Measurements from ENCODE around the gene PCDH9. TPM values are rescaled to one million over a fixed set of nuclear protein-coding genes. Genes with fewer than 3 reads are reported as not detected.

Gene PCDH9
- total RNA-seq, 1 experiment from 2014 or later = 2.2 TPM

DNA sequence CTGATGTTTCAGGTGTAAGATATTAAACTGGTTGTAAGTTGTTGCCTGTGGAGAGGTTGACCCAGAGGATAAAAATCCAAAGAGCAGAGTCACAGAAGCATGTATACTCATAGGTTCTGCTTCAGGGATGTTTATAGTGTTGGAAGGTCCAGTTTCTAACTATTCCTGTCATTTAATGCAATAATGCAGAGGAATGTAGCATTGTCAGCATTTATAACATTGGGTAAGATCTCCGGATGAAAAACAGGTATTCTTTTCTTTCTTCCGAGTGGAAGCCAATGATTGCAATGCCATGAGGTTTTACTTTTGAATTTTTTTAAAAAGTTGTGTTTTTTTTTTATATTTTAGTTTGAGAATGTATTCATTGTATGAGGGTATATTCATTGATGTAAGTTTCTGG, 771.0 kb downstream of the PCDH9 start:
- H3K4me3 ChIP-seq = no peak overlapping the region
- no peak overlapping the region for H3K27ac ChIP-seq
- DNase-seq (ENCODE audit: low read depth in 1 of 2, low spot score in 2 of 2) = no peak
- no peaks in the 10 kb centered on the region for H3K4me1 ChIP-seq (replicated peaks)
- H3K36me3 ChIP-seq = no peaks in the 10 kb centered on the region
- H3K9me3 ChIP-seq (replicated peaks) = no peaks in the 10 kb centered on the region
- no peaks in the 10 kb centered on the region for H3K27me3 ChIP-seq (replicated peaks)

DNA sequence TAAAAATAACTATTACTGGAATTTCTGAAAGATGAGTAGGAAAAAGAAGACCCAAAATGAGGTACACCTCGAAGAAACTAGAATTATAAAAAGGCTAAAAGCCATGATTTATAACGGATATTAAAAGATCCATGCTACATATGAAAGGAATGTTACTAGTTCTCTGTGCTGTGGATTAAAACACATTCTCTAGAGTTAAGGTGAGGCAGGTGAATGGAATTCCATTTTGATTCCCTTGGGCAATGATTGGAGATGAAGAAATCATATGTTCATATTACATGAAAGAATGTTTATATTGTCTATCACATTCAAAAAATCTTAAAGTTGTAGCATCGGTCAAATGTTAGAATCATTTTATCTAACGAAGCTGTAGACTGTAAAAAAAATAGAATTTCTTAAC, 783.7 kb downstream of the PCDH9 start:
- H3K9me3 ChIP-seq (replicated peaks) = no peaks in the 10 kb centered on the region
- no peak for DNase-seq (ENCODE audit: low read depth in 1 of 2, low spot score in 2 of 2)
- H3K27ac ChIP-seq = no peak overlapping the region
- no peaks in the 10 kb centered on the region for H3K4me1 ChIP-seq (replicated peaks)
- H3K4me3 ChIP-seq = no peak overlapping the region
- H3K36me3 ChIP-seq = no peaks in the 10 kb centered on the region
- H3K27me3 ChIP-seq (replicated peaks) = no peaks in the 10 kb centered on the region

DNA sequence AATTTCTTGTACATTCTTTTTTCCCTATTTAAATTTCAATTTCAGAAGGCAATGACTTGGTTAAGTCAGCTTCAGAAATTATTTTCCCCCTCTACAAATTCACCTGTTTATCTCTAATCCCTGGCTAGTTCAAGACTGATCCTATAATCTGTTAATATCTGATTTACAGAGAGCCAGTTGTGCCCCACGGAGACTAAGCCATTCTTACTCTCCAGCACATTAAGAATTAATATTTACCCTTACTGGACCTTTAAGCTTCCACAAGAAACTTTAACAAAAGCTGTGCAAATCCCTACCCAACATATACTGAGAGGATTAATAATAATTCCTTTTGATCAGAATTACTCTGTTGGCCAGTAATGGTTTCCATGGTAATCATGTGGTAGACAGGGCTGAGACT, 786.2 kb downstream of the PCDH9 start:
- H3K9me3 ChIP-seq (replicated peaks) = no peaks in the 10 kb centered on the region
- H3K27ac ChIP-seq = no peak overlapping the region
- no peak overlapping the region for H3K4me3 ChIP-seq

DNA sequence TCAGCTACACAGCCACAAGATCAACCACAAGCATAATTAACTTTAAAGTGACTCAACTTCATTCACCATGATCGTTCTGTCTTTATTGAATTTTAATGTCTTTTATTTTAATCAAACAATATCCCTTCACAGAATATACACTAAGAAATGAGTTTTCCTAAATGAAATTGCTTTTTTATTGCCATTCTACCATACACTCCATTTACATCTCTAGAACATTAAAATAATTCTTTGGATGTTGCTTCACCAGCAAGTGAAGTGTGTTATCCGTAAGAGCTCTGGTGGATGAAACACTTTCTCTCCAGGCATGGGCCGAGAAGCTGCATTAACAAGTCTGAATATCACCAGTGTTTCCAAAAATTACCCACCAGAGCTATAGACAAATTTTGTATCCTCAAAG, 789.2 kb downstream of the PCDH9 start:
- no peak for DNase-seq (ENCODE audit: low read depth in 1 of 2, low spot score in 2 of 2)
- Histone ChIP-seq H3K36me3 (no peaks in the 10 kb centered on the region), H3K27me3 (replicated peaks) (no peaks in the 10 kb centered on the region), H3K4me1 (replicated peaks) (no peaks in the 10 kb centered on the region), H3K9me3 (replicated peaks) (no peaks in the 10 kb centered on the region), H3K27ac (no peak overlapping the region), H3K4me3 (no peak overlapping the region)

More for the DNA sequence above, 786.2 kb downstream of the PCDH9 start:
- H3K36me3 ChIP-seq = no peaks in the 10 kb centered on the region
- no peak for DNase-seq (ENCODE audit: low read depth in 1 of 2, low spot score in 2 of 2)
- no peaks in the 10 kb centered on the region for H3K27me3 ChIP-seq (replicated peaks)
- no peaks in the 10 kb centered on the region for H3K4me1 ChIP-seq (replicated peaks)

DNA sequence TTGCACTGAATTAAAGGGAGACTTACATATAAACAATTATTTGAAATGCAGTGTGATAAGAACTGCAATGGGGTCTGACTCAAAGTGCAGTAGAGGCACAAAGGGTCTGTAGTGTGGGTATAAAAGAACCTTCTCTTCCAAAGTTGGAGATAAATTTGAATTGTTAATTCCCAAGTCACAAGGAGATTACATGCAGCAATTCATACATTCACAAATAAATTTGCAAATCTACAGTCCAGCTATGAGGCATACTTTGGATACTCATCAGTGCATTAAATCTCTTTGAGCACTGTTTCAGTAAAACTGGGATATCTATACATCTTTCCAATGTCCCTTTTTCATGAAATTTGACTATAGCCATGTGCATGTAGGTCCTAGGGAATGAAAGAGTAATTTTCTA, 799.4 kb downstream of the PCDH9 start:
- Histone ChIP-seq H3K27me3 (replicated peaks) (no peaks in the 10 kb centered on the region), H3K27ac (no peak overlapping the region), H3K4me1 (replicated peaks) (no peaks in the 10 kb centered on the region), H3K4me3 (no peak overlapping the region), H3K9me3 (replicated peaks) (no peaks in the 10 kb centered on the region), H3K36me3 (no peaks in the 10 kb centered on the region)
- DNase-seq (ENCODE audit: low read depth in 1 of 2, low spot score in 2 of 2) = no peak

DNA sequence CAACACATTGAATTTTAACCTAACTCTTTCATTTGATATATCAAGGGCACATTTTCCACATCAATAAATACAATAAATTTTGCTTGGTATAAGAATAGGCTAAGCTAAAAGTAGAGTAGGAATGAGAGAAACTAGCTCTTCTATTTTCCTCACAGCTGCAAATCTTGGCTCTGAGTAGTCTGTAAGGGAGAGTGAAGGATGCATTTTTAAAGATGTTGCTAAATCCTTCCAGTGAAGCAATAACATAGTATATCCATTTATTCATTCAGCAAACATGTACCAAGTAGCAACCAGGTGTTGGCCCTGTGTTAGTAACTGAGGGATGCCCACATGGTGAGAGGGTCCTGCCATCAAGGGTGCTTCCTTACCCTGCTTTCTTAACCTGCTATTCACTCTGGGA, 799.9 kb downstream of the PCDH9 start:
- Histone ChIP-seq H3K4me1 (replicated peaks) (no peaks in the 10 kb centered on the region), H3K27me3 (replicated peaks) (no peaks in the 10 kb centered on the region), H3K27ac (no peak overlapping the region), H3K4me3 (no peak overlapping the region), H3K9me3 (replicated peaks) (no peaks in the 10 kb centered on the region), H3K36me3 (no peaks in the 10 kb centered on the region)
- no peak for DNase-seq (ENCODE audit: low read depth in 1 of 2, low spot score in 2 of 2)

DNA sequence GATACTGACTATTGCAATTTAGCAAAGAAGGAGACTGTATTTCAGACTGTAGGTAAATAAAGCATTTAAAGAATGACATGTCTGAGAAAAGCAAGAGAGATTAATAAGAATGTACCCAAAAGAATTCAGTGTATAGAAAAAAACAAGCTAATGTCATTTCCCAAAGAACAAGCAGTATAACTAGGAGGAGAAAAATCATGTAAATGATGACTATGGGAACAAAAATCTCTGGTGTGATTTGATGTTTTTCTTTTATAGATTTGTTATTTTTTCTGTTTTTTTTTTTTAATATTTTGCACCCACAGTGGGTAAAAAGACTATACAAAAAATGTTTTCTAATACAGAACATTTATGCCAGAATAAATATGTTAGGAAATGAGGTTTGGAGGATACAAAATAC, 801.0 kb downstream of the PCDH9 start:
- H3K27ac ChIP-seq = no peak overlapping the region
- H3K4me1 ChIP-seq (replicated peaks) = no peaks in the 10 kb centered on the region
- no peaks in the 10 kb centered on the region for H3K27me3 ChIP-seq (replicated peaks)
- no peak for DNase-seq (ENCODE audit: low read depth in 1 of 2, low spot score in 2 of 2)
- H3K4me3 ChIP-seq = no peak overlapping the region
- no peaks in the 10 kb centered on the region for H3K9me3 ChIP-seq (replicated peaks)
- H3K36me3 ChIP-seq = no peaks in the 10 kb centered on the region

DNA sequence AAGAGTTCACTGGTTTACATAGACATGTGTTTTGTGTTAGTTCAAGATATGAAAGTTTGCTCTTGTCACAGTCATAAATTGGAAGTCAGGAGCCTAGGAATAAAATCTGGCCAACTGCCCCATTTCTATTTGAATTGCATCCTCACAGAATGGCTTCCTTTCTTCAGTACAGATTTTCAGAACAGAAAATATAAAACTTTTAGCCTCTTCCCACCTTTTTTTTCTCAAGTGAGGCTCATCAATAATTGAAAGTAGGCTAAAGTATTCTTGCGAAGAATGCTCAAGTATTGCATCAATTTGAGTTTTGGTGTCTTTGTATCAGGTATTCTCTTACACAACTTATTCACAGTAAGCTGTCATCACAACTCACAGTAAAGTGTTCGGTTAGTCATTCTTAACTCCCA, 802.7 kb downstream of the PCDH9 start:
- Histone ChIP-seq H3K27me3 (replicated peaks) (no peaks in the 10 kb centered on the region), H3K4me1 (replicated peaks) (no peaks in the 10 kb centered on the region), H3K4me3 (no peak overlapping the region), H3K9me3 (replicated peaks) (no peaks in the 10 kb centered on the region), H3K27ac (no peak overlapping the region), H3K36me3 (no peaks in the 10 kb centered on the region)
- DNase-seq (ENCODE audit: low read depth in 1 of 2, low spot score in 2 of 2) = no peak

DNA sequence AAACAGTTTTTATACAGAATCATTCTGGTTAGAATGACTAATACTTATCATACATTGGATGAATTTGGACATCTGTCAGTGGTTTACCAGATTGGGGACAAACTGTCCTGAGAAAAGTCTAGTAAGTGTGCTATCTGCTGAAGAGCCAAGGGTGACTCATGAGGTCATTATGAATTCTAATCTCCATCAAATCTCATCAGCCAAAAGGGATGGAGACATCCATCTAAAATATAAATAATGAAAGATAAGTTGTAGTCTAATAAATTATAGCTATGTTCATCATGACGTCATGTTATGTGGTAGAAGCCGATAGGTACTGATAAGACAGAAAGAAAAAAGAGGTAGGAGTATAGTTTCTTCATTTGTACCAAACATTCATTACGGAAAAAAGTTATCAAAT, 804.4 kb downstream of the PCDH9 start:
- H3K27ac ChIP-seq = no peak overlapping the region
- no peaks in the 10 kb centered on the region for H3K9me3 ChIP-seq (replicated peaks)
- no peaks in the 10 kb centered on the region for H3K27me3 ChIP-seq (replicated peaks)
- DNase-seq (ENCODE audit: low read depth in 1 of 2, low spot score in 2 of 2) = no peak
- no peaks in the 10 kb centered on the region for H3K4me1 ChIP-seq (replicated peaks)
- H3K36me3 ChIP-seq = no peaks in the 10 kb centered on the region
- H3K4me3 ChIP-seq = no peak overlapping the region

DNA sequence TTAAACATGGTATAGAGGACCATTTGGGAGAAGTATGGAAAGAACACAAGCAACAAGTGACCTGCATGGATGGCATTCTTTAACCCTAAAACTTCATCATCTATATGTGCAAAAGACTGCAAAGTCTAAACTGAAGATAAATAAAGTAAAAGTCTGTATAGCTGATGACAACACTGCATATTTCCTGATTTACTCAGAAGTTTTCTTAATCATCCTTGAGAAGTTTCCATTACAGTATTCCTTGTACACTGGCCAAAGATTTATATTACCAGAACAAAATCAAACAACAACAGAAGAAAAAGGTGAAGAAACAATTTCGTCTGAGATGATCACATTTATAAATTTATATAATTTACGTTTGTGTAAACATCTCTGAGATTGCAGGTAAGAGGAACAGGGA, 805.7 kb downstream of the PCDH9 start:
- Histone ChIP-seq H3K36me3 (no peaks in the 10 kb centered on the region), H3K4me3 (no peak overlapping the region), H3K27me3 (replicated peaks) (no peaks in the 10 kb centered on the region), H3K9me3 (replicated peaks) (no peaks in the 10 kb centered on the region), H3K27ac (no peak overlapping the region), H3K4me1 (replicated peaks) (no peaks in the 10 kb centered on the region)
- no peak for DNase-seq (ENCODE audit: low read depth in 1 of 2, low spot score in 2 of 2)

DNA sequence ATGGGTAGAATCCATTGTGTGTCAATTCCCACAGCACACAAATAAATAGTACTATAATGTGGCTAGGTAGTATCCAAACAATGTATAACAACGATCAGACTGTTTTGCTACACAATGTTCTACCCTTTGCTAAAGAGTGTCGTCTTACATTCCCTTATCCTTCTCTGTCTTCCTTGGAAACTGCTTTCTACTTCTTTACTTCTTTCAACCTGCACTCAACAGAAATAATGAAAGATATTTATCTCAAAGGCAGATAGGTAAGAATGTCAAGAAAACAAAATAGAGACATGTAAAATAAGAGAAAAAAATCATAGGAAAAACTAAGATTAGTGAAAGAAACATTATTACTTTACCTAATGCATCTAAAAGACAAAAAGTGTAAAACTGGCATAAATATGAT, 814.7 kb downstream of the PCDH9 start:
- no peak for DNase-seq (ENCODE audit: low read depth in 1 of 2, low spot score in 2 of 2)
- Histone ChIP-seq H3K4me1 (replicated peaks) (no peaks in the 10 kb centered on the region), H3K27me3 (replicated peaks) (no peaks in the 10 kb centered on the region), H3K4me3 (no peak overlapping the region), H3K27ac (no peak overlapping the region), H3K9me3 (replicated peaks) (no peaks in the 10 kb centered on the region), H3K36me3 (no peaks in the 10 kb centered on the region)

DNA sequence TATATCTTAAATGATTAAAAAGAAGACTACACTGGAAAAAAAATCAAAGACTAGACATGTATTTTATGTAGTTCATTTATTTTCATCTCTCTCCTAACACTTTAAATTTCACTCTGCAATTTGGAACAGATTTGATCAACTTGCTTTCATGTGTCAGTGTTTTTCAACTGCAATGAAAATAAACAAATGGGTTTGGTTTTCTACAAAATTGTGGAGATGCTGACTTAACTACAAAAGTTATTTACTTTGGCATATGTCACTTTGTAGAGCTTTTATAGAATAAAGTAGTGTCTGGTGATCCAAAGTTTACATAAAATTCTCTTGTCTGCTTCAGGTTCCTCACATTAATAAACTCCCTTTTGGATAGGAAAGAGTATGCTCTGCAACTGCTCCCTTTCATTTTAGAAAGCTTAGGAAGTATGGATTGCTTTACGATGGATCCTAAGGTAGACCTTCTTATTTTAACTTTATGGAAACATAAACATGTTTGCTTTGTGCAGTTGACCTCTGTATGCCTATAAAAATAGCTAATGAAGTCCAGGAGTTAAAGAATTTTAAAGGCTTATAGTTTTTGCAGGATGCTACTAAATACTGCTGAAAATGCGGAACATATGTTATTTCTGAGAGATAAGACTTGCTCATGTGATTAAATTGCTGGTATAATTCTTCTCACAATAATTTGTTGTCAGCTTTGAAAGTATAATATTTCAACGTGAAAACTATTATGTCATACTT, 815.9 kb downstream of the PCDH9 start:
- no peaks in the 10 kb centered on the region for H3K9me3 ChIP-seq (replicated peaks)
- H3K27me3 ChIP-seq (replicated peaks) = no peaks in the 10 kb centered on the region
- H3K27ac ChIP-seq = no peak overlapping the region
- no peaks in the 10 kb centered on the region for H3K4me1 ChIP-seq (replicated peaks)
- no peak for DNase-seq (ENCODE audit: low read depth in 1 of 2, low spot score in 2 of 2)
- H3K36me3 ChIP-seq = no peaks in the 10 kb centered on the region
- H3K4me3 ChIP-seq = no peak overlapping the region

DNA sequence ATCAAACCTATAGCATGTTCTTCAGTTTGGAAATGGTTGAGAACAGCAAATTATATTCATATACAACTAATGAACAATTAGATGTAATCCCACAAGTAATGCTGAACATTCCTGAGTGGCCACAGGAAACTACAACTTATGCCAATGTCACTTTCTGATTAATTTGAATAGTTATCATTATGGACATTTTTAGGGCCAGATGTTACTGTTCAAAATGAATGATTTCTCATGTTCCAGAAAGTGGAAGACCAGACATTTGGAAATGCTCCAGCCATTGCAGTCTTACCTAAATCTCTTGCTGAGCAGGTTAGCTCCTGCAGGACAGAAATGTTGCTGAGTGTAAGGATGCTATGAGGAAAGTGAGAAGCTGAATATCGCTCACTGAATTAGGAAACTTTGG, 819.8 kb downstream of the PCDH9 start:
- no peak overlapping the region for H3K4me3 ChIP-seq
- DNase-seq (ENCODE audit: low read depth in 1 of 2, low spot score in 2 of 2) = no peak
- no peaks in the 10 kb centered on the region for H3K27me3 ChIP-seq (replicated peaks)
- no peaks in the 10 kb centered on the region for H3K9me3 ChIP-seq (replicated peaks)
- no peak overlapping the region for H3K27ac ChIP-seq
- no peaks in the 10 kb centered on the region for H3K36me3 ChIP-seq
- no peaks in the 10 kb centered on the region for H3K4me1 ChIP-seq (replicated peaks)

DNA sequence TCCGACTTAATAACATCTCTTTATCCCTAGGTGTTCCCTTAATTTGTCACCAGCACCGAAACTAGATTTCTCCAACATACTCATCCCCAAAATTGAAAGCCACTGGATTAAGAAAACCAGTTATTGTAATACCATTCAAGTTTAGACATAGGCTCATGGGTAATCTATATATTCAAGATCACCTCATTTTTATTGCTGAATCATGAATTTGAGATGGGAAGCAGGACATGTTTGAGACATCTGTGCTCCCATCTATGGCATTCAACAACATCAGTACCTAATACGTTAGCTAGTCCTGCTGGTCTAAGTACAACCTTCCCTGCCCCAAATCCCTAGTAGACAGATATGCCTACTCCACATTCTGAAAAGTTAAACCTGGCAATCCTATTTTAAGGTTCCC, 820.6 kb downstream of the PCDH9 start:
- Histone ChIP-seq H3K9me3 (replicated peaks) (no peaks in the 10 kb centered on the region), H3K36me3 (no peaks in the 10 kb centered on the region), H3K4me1 (replicated peaks) (no peaks in the 10 kb centered on the region), H3K4me3 (no peak overlapping the region), H3K27me3 (replicated peaks) (no peaks in the 10 kb centered on the region), H3K27ac (no peak overlapping the region)
- DNase-seq (ENCODE audit: low read depth in 1 of 2, low spot score in 2 of 2) = no peak

DNA sequence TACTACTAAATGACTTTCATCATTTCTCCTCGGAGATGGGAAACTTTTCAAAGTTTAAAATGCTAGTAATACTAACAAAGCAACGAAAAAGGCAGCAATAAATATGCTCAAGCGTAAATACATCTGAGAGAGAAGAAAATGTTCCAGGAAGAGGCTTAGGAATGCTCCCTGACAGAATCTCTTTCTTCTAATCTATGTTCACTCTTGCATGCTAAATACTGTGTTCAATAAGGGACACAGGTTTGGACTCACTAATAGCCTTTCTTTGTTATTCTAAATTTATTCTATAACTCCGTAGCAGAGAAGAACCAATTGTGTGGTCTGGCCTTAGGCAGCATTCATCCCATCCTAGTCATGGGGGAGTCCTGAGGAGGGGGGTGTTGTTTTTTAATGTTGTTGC, 823.0 kb downstream of the PCDH9 start:
- no peak overlapping the region for H3K4me3 ChIP-seq
- H3K27me3 ChIP-seq (replicated peaks) = no peaks in the 10 kb centered on the region
- H3K4me1 ChIP-seq (replicated peaks) = no peaks in the 10 kb centered on the region
- no peaks in the 10 kb centered on the region for H3K9me3 ChIP-seq (replicated peaks)
- no peak for DNase-seq (ENCODE audit: low read depth in 1 of 2, low spot score in 2 of 2)
- no peaks in the 10 kb centered on the region for H3K36me3 ChIP-seq
- no peak overlapping the region for H3K27ac ChIP-seq
